ENCODE data around the gene CDH4. TPM values are rescaled to one million over a fixed set of nuclear protein-coding genes. Genes with fewer than 3 reads are reported as not detected.

The CDH4 gene
- total and polyA plus RNA-seq, 9 of the 15 experiments (the other 6 are each of a cell fraction or from before 2014, with no cell fraction given) = 0.04 TPM; not detected in 8

GRCh38 chr20:61296629-61297019 lies 44.6 kb downstream of the CDH4 start:
- 0 out of 2 replicates have a peak, but pooled peaks cover 3% of the 10 kb centered on the region for H4K20me1 ChIP-seq (replicated peaks; ENCODE audit: control insufficient read depth, insufficient read depth, low read length)
- H3K27ac ChIP-seq (ENCODE audit: extremely low read depth, low read depth, low read length) = no peak overlapping the region
- H3K27me3 ChIP-seq (ENCODE audit: control insufficient read depth in 2 of 2, insufficient read depth in 2 of 2, low read length in 2 of 2) = peaks cover 6 to 58% of the 10 kb centered on the region in 2 experiments; a peak in 4 of 5 replicates
- POLR2A ChIA-PET = no interaction called here
- H3K4me1 ChIP-seq (replicated peaks in 1 of 2; ENCODE audit: control insufficient read depth in 2 of 2, insufficient read depth in 2 of 2, low read length in 2 of 2) = no peaks in the 10 kb centered on the region
- no peak overlapping the region for H3K4me3 ChIP-seq
- no peak for ATAC-seq
- 4% methylated on average over 13 of the region's 14 CpGs for WGBS (ENCODE audit: insufficient coverage, low coverage, missing lambda C conversion rate)
- BruUV-seq (replicated peaks) = no TSS peak
- intact Hi-C loops (cut with micrococcal nuclease) = no loop called here
- in situ Hi-C loops (cut with MboI) = no loop called here
- H3K79me2 ChIP-seq (ENCODE audit: control insufficient read depth, insufficient read depth, low read length) = no peaks in the 10 kb centered on the region
- no peaks in the 10 kb centered on the region for H3K36me3 ChIP-seq (ENCODE audit: control insufficient read depth, insufficient read depth, low read length)
- no peak for DNase-seq (ENCODE audit: extremely low read depth in 1 of 4, low spot score in 3 of 4)
- FAIRE-seq = no peak
- H3K9me1 ChIP-seq (ENCODE audit: control insufficient read depth, insufficient read depth, low read length) = no peaks in the 10 kb centered on the region
- H2AFZ ChIP-seq (ENCODE audit: low read depth, low read length) = no peak overlapping the region
- no peaks in the 10 kb centered on the region for H3K9me3 ChIP-seq (replicated peaks; ENCODE audit: control insufficient read depth, insufficient read depth, low read depth, low read length)
- no peak for TF ChIP-seq DIDO1 (tag; IDR thresholded peaks at IDR 0.05; ENCODE audit: low read depth)
- TF ChIP-seq ILF3 (IDR thresholded peaks at IDR 0.05; ENCODE audit: borderline replicate concordance) = no peak
- no peak overlapping the region for H3K4me2 ChIP-seq (ENCODE audit: insufficient read depth, low read length)
- no peak overlapping the region for H3K9ac ChIP-seq (ENCODE audit: insufficient read depth in 1 of 2, low read depth in 2 of 2, low read length in 2 of 2)
- CTCF ChIA-PET (ENCODE audit: low intra/inter-chr PET ratio) = no interaction called here

- ATAC-seq (no peak), DNase-seq (ENCODE audit: extremely low read depth in 1 of 4, low spot score in 3 of 4) (no peak), FAIRE-seq (no peak)
- Histone ChIP-seq H2AFZ (ENCODE audit: low read depth, low read length) (no peak overlapping the region), H3K4me2 (ENCODE audit: insufficient read depth, low read length) (no peak overlapping the region), H3K9me3 (replicated peaks; ENCODE audit: control insufficient read depth, insufficient read depth, low read depth, low read length) (no peaks in the 10 kb centered on the region), H3K4me3 (no peak overlapping the region), H3K4me1 (replicated peaks in 1 of 2; ENCODE audit: control insufficient read depth in 2 of 2, insufficient read depth in 2 of 2, low read length in 2 of 2) (no peaks in the 10 kb centered on the region), H3K27ac (ENCODE audit: extremely low read depth, low read depth, low read length) (no peak overlapping the region), H3K79me2 (ENCODE audit: control insufficient read depth, insufficient read depth, low read length) (no peaks in the 10 kb centered on the region), H3K27me3 (ENCODE audit: control insufficient read depth in 2 of 2, insufficient read depth in 2 of 2, low read length in 2 of 2) (peaks cover 6 to 62% of the 10 kb centered on the region in 2 experiments; a peak in 4 of 5 replicates), H4K20me1 (replicated peaks; ENCODE audit: control insufficient read depth, insufficient read depth, low read length) (0 out of 2 replicates have a peak, but pooled peaks cover 3% of the 10 kb centered on the region), H3K9ac (ENCODE audit: insufficient read depth in 1 of 2, low read depth in 2 of 2, low read length in 2 of 2) (no peak overlapping the region), H3K9me1 (ENCODE audit: control insufficient read depth, insufficient read depth, low read length) (no peaks in the 10 kb centered on the region), H3K36me3 (ENCODE audit: control insufficient read depth, insufficient read depth, low read length) (no peaks in the 10 kb centered on the region)
- 2% methylated on average over 16 of the region's 16 CpGs for WGBS (ENCODE audit: insufficient coverage, low coverage, missing lambda C conversion rate)
- BruUV-seq (replicated peaks) = no TSS peak
- intact Hi-C loops (cut with micrococcal nuclease) (no loop called here), in situ Hi-C loops (cut with MboI) (no loop called here)
- POLR2A ChIA-PET = no interaction called here
- CTCF ChIA-PET (ENCODE audit: low intra/inter-chr PET ratio) = no interaction called here
- no peak for TF ChIP-seq RBM17 (IDR thresholded peaks at IDR 0.05; ENCODE audit: borderline replicate concordance, low read depth, low read length)
- TF ChIP-seq FOXP4 (CRISPR knock-in tag; IDR thresholded peaks at IDR 0.05; ENCODE audit: borderline replicate concordance) = no peak
- no peak for TF ChIP-seq RAD51 (IDR thresholded peaks at IDR 0.05; ENCODE audit: borderline replicate concordance, low read depth)
- TF ChIP-seq SP2 (IDR thresholded peaks at IDR 0.05; ENCODE audit: extremely low read depth, low read depth, low read length, poor library complexity, severe bottlenecking) = no peak
- TF ChIP-seq THRAP3 (IDR thresholded peaks at IDR 0.05; ENCODE audit: borderline replicate concordance) = no peak
- no peak for TF ChIP-seq MAX (CRISPR knock-in tag; IDR thresholded peaks at IDR 0.05)
- no peak for TF ChIP-seq SMAD3 (CRISPR knock-in tag; conservative IDR thresholded peaks at IDR 0.05)
- TF ChIP-seq HNRNPH1 (optimal IDR thresholded peaks at IDR 0.05; ENCODE audit: low read depth, low read length) = no peak
These were observed 45.4 kb downstream of the CDH4 start for GRCh38 chr20:61297491-61297890.
